Measurements from ENCODE around the gene GPR152.

The GPR152 gene

GRCh38 chr11:67408437-67409200 lies 43.9 kb downstream of the GPR152 start:
- peaks cover 64% of the 10 kb centered on the region for H3K36me3 ChIP-seq
- TF ChIP-seq CTCF (IDR thresholded peaks at IDR 0.05), result no peak
- H3K27me3 ChIP-seq, result peaks cover 13% of the 10 kb centered on the region
- peak overlapping the region; percentile 7 to 53 for H3K4me3 ChIP-seq (ENCODE audit: low read depth in 1 of 2, low read length in 1 of 2)
- H3K4me1 ChIP-seq (ENCODE audit: control insufficient read depth in 1 of 2, insufficient read depth in 1 of 2, low read depth in 1 of 2, low read length in 1 of 2), result peaks cover 65 to 68% of the 10 kb centered on the region in 2 experiments
- no peaks in the 10 kb centered on the region for H3K9me3 ChIP-seq
- peak overlapping the region; percentile 98 for H3K27ac ChIP-seq

- Histone ChIP-seq H3K27ac (peak overlapping the region; percentile 98), H3K36me3 (peaks cover 64% of the 10 kb centered on the region), H3K27me3 (peaks cover 4% of the 10 kb centered on the region), H3K4me3 (ENCODE audit: low read depth in 1 of 2, low read length in 1 of 2) (no peak overlapping the region), H3K9me3 (no peaks in the 10 kb centered on the region), H3K4me1 (ENCODE audit: control insufficient read depth in 1 of 2, insufficient read depth in 1 of 2, low read depth in 1 of 2, low read length in 1 of 2) (peaks cover 74 to 76% of the 10 kb centered on the region in 2 experiments)
- no peak for TF ChIP-seq CTCF (IDR thresholded peaks at IDR 0.05)
These were observed 44.8 kb downstream of the GPR152 start for GRCh38 chr11:67407688-67408163.

- peaks cover 64% of the 10 kb centered on the region for H3K36me3 ChIP-seq
- peaks cover 80 to 82% of the 10 kb centered on the region in 2 experiments for H3K4me1 ChIP-seq (ENCODE audit: control insufficient read depth in 1 of 2, insufficient read depth in 1 of 2, low read depth in 1 of 2, low read length in 1 of 2)
- TF ChIP-seq CTCF (IDR thresholded peaks at IDR 0.05), result no peak
- H3K27ac ChIP-seq, result peak overlapping the region; percentile 98
- H3K27me3 ChIP-seq, result no peaks in the 10 kb centered on the region
- H3K4me3 ChIP-seq (ENCODE audit: low read depth in 1 of 2, low read length in 1 of 2), result peak overlapping the region in 1 of 2 experiments; percentile 1
- no peaks in the 10 kb centered on the region for H3K9me3 ChIP-seq
These were observed 45.4 kb downstream of the GPR152 start for GRCh38 chr11:67406969-67407687.

GRCh38 chr11:67406420-67406968 lies 46.0 kb downstream of the GPR152 start:
- H3K27me3 ChIP-seq, result no peaks in the 10 kb centered on the region
- peaks cover 64% of the 10 kb centered on the region for H3K36me3 ChIP-seq
- H3K4me3 ChIP-seq (ENCODE audit: low read depth in 1 of 2, low read length in 1 of 2), result peak overlapping the region in 1 of 2 experiments; percentile 1
- H3K9me3 ChIP-seq, result no peaks in the 10 kb centered on the region
- H3K27ac ChIP-seq, result peak overlapping the region; percentile 98
- TF ChIP-seq CTCF (IDR thresholded peaks at IDR 0.05), result no peak
- H3K4me1 ChIP-seq (ENCODE audit: control insufficient read depth in 1 of 2, insufficient read depth in 1 of 2, low read depth in 1 of 2, low read length in 1 of 2), result peaks cover 84% of the 10 kb centered on the region in 2 experiments

GRCh38 chr11:67405688-67406339 lies 46.7 kb downstream of the GPR152 start:
- Histone ChIP-seq H3K4me1 (ENCODE audit: control insufficient read depth in 1 of 2, insufficient read depth in 1 of 2, low read depth in 1 of 2, low read length in 1 of 2) (peaks cover 85 to 87% of the 10 kb centered on the region in 2 experiments), H3K27ac (peak overlapping the region; percentile 98), H3K4me3 (ENCODE audit: low read depth in 1 of 2, low read length in 1 of 2) (peak overlapping the region; percentile 77 to 89), H3K9me3 (no peaks in the 10 kb centered on the region), H3K27me3 (no peaks in the 10 kb centered on the region), H3K36me3 (peaks cover 60% of the 10 kb centered on the region)
- TF ChIP-seq CTCF (IDR thresholded peaks at IDR 0.05), result no peak
